Liver (tissue), 9 donors: Measurements from ENCODE around the gene C6orf89. TPM values are rescaled to one million over a fixed set of nuclear protein-coding genes. Genes with fewer than 3 reads are reported as not detected.

Experiments
- DNase-seq: peaks from one replicate; pipeline ENCODE4 v3.0.0-alpha.2; 2017; ENCODE audit warnings: low spot score
- H3K27ac ChIP-seq, 2 donors: one replicate each; pipeline ENCODE4 v1.7.0; 2013; ENCODE audit warnings: inconsistent platforms in 2 of 2, low read length in 2 of 2, control low read depth in 1 of 2, low read depth in 1 of 2, mild to moderate bottlenecking in 1 of 2
- H3K27me3 ChIP-seq, 4 donors: one replicate each; pipeline versions ENCODE4 v1.6.1 to v1.7.0; 2013; ENCODE audit warnings: low read length in 3 of 4, inconsistent platforms in 1 of 4, mild to moderate bottlenecking in 1 of 4, moderate library complexity in 1 of 4; ENCODE audit not compliant: control insufficient read depth in 4 of 4, insufficient read depth in 4 of 4
- H3K36me3 ChIP-seq, 4 donors: one replicate each; pipeline versions ENCODE4 v1.6.1 to v1.7.0; 2013; ENCODE audit warnings: low read length in 3 of 4, mild to moderate bottlenecking in 3 of 4, low read depth in 1 of 4, moderate library complexity in 1 of 4; ENCODE audit not compliant: control insufficient read depth in 4 of 4, insufficient read depth in 3 of 4
- H3K4me1 ChIP-seq, 4 donors: one replicate each; pipeline versions ENCODE4 v1.6.1 to v1.7.0; 2013; ENCODE audit warnings: low read length in 3 of 4, mild to moderate bottlenecking in 3 of 4, moderate library complexity in 1 of 4; ENCODE audit not compliant: control insufficient read depth in 4 of 4, insufficient read depth in 4 of 4
- H3K4me3 ChIP-seq, 3 donors: one replicate each; pipeline versions ENCODE4 v1.6.1 to v1.7.0; 2013; ENCODE audit warnings: low read length in 3 of 3, control low read depth in 1 of 3, low read depth in 1 of 3, mild to moderate bottlenecking in 1 of 3
- H3K9ac ChIP-seq, 2 donors: one replicate each; pipeline ENCODE4 v1.7.0; 2013; ENCODE audit warnings: low read length in 2 of 2, mild to moderate bottlenecking in 2 of 2, moderate library complexity in 2 of 2, control low read depth in 1 of 2, low read depth in 1 of 2
- H3K9me3 ChIP-seq, 4 donors: one replicate each; pipeline versions ENCODE4 v1.6.1 to v1.7.0; 2013; ENCODE audit warnings: low read length in 3 of 4; ENCODE audit not compliant: control insufficient read depth in 4 of 4
- EGR1 ChIP-seq, 2 donors: IDR thresholded peaks; 2 replicates each; pipeline ENCODE4 v1.6.1; 2016 to 2018; ENCODE audit warnings: antibody characterized with exemption in 2 of 2, low read depth in 2 of 2
- FOXA1 ChIP-seq: IDR thresholded peaks from 2 replicates; pipeline ENCODE4 v1.6.1; 2016; ENCODE audit warnings: antibody characterized with exemption
- FOXA2 ChIP-seq: IDR thresholded peaks from 2 replicates; pipeline ENCODE4 v1.6.1; 2016; ENCODE audit warnings: antibody characterized with exemption
- GABPA ChIP-seq, 2 donors: IDR thresholded peaks in 1 of 2; conservative IDR thresholded peaks in 1 of 2; 2 replicates each; pipeline ENCODE4 v1.6.1; 2016; ENCODE audit warnings: antibody characterized with exemption in 2 of 2, mild to moderate bottlenecking in 1 of 2, moderate library complexity in 1 of 2
- HNF4A ChIP-seq, 2 donors: conservative IDR thresholded peaks; 2 replicates each; pipeline ENCODE4 v1.6.1; 2016; ENCODE audit warnings: antibody characterized with exemption in 2 of 2, mild to moderate bottlenecking in 2 of 2
- HNF4G ChIP-seq: IDR thresholded peaks from 2 replicates; pipeline ENCODE4 v1.6.1; 2016; ENCODE audit warnings: antibody characterized with exemption
- NR2F2 ChIP-seq: IDR thresholded peaks from 2 replicates; pipeline ENCODE4 v1.6.1; 2016; ENCODE audit warnings: antibody characterized with exemption
- RAD21 ChIP-seq, 2 donors: IDR thresholded peaks; 2 replicates each; pipeline ENCODE4 v1.6.1; 2016; ENCODE audit warnings: antibody characterized with exemption in 2 of 2, mild to moderate bottlenecking in 2 of 2
- RXRA ChIP-seq, 2 donors: IDR thresholded peaks; 2 replicates each; pipeline ENCODE4 v1.6.1; 2017 to 2018; ENCODE audit warnings: antibody characterized with exemption in 2 of 2, mild to moderate bottlenecking in 1 of 2
- SP1 ChIP-seq: IDR thresholded peaks from 2 replicates; pipeline ENCODE4 v1.6.1; 2018; ENCODE audit warnings: antibody characterized with exemption, mild to moderate bottlenecking
- TAF1 ChIP-seq: conservative IDR thresholded peaks from 2 replicates; pipeline ENCODE4 v1.6.1; 2016; ENCODE audit warnings: antibody characterized with exemption, mild to moderate bottlenecking
- YY1 ChIP-seq: IDR thresholded peaks from 2 replicates; pipeline ENCODE4 v1.6.1; 2016; ENCODE audit warnings: antibody characterized with exemption, mild to moderate bottlenecking
- WGBS: extraction: QIAGEN DNeasy Blood & Tissue Kit; methylation state at CpG from one replicate; pipeline ENCODE4 v1.1.7; 2013; 5-methylcytosine and 5-hydroxymethylcytosine counted together
- polyA plus RNA-seq, 2 donors: library from polyadenylated mRNA; stranded (reverse) in 1 of 2; unstranded in 1 of 2; fragments of 200-250 nt in 1 of 2; fragments of >200 nt in 1 of 2; fragmentation: Nextera tagmentation in 1 of 2; extraction: Ambion mirVana in 1 of 2; gene quantifications; one replicate each; pipeline versions ENCODE4 v1.2.1 to v1.2.3, GENCODE V29; 2013 to 2015
- total RNA-seq, 2 donors: library from RNA; depleted of rRNA; stranded (reverse); fragments of >200 nt; gene quantifications; one replicate each; pipeline ENCODE4 v1.2.3, GENCODE V29; 2014
- TF ChIP-seq, protein P1 (sequence below): IDR thresholded peaks from 2 replicates; pipeline ENCODE4 v1.6.1; 2016; ENCODE audit warnings: antibody characterized with exemption
- TF ChIP-seq, protein P2 (sequence below): fragments of 150-350 bp; IDR thresholded peaks from 2 replicates; pipeline ENCODE4 v1.5.1; 2017; ENCODE audit warnings: improper control_type of control experiment, low read depth, low read length; ENCODE audit not compliant: missing input control
- TF ChIP-seq, protein P3 (sequence below): IDR thresholded peaks from 2 replicates; pipeline ENCODE4 v1.6.1; 2016; ENCODE audit warnings: antibody characterized with exemption, mild to moderate bottlenecking
- TF ChIP-seq, protein P4 (sequence below): IDR thresholded peaks from 2 replicates; pipeline ENCODE4 v1.6.1; 2016; ENCODE audit warnings: antibody characterized with exemption
- donor health status: healthy.
- donor health status: healthy.
- donor health status: healthy.
- donor health status: healthy.
- donor health status: healthy.

C6orf89 gene
- total and polyA plus RNA-seq, 4 donors, result 14.0 to 27.2 (median 21.0) TPM

DNA sequence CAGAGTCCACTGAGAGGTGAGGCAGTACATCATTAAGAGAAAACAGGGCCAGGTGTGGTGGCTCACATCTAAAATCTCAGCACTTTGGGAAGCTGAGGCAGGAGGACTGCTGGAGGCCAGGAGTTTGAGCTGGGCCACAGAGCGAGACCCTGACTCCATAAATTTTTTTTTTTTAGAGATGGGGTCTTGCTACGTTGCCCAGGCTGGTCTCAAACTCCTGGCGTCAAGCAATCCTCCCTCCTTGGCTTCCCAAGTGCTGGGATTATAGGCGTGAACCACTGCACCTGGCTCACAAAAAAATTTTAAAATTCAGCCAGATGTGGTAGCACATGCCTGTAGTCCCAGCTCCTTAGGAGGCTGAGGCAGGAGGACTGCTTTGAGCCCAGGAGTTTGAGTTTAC is 28.4 kb upstream of the C6orf89 start (continued):
- TF ChIP-seq, protein P1, sequence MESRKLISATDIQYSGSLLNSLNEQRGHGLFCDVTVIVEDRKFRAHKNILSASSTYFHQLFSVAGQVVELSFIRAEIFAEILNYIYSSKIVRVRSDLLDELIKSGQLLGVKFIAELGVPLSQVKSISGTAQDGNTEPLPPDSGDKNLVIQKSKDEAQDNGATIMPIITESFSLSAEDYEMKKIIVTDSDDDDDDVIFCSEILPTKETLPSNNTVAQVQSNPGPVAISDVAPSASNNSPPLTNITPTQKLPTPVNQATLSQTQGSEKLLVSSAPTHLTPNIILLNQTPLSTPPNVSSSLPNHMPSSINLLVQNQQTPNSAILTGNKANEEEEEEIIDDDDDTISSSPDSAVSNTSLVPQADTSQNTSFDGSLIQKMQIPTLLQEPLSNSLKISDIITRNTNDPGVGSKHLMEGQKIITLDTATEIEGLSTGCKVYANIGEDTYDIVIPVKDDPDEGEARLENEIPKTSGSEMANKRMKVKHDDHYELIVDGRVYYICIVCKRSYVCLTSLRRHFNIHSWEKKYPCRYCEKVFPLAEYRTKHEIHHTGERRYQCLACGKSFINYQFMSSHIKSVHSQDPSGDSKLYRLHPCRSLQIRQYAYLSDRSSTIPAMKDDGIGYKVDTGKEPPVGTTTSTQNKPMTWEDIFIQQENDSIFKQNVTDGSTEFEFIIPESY, result no peak

DNA sequence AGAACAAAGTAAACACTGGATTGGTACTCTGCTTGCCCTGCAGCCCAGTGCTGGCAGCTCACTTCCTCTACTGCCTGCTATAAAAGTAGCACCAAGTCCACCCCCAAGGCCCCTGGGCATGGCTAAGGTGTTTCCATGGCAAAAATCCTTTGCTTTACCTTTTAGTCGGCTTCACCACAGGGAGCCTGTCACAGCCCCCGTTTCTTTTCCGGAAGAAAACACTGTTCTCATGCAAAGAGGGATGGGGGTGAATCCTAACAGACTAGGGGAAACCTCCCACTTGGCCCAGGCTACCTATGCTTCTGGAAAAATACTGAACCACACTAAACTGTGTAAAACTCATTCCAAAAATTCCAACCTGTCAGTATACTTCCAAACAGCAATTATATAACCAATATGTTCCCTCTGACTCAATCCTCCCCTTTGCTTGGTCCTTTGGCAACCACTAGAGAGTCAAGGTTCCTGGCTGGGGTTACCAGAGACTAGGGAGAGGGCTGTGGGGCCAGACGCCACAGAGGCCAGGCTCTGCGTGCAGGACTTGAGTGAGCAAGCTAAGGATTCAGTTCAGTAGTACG is 27.3 kb upstream of the C6orf89 start:
- WGBS, result 93% methylated on average over 6 of the region's 6 CpGs
- H3K9me3 ChIP-seq, result no peaks in the 10 kb centered on the region
- peaks cover 0 to 12% (median under 1%) of the 10 kb centered on the region in 4 donors for H3K4me1 ChIP-seq
- TF ChIP-seq RXRA (IDR thresholded peaks at IDR 0.05) (no peak), NR2F2 (peak; percentile 33)
- no peak for DNase-seq
- H3K27me3 ChIP-seq, result no peaks in the 10 kb centered on the region
- no peak overlapping the region for H3K27ac ChIP-seq
- H3K36me3 ChIP-seq, result peaks cover 2 to 12% (median 9%) of the 10 kb centered on the region in 4 donors
- H3K4me3 ChIP-seq, result no peak overlapping the region
- H3K9ac ChIP-seq, result no peak overlapping the region

DNA sequence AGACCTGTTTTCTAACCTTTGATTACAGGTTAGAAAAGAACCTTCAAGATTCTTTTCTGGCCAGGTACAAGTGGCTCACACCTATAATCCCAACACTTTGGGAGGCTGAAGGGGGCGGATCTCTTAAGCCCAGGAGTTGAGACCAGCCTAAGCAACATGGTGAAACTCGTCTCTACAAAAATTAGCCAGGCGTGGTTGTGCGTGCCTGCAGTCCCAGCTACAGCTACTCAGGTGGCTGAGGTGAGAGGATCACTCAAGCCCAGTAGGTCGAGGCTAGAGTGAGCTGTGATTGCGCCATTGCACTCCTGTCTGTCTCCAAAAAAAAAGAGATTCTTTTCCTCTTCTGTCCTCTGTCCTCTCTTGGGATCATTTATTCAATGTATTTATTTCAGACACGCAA is 25.6 kb upstream of the C6orf89 start:
- peaks cover 2 to 12% (median 9%) of the 10 kb centered on the region in 4 donors for H3K36me3 ChIP-seq

More for the DNA sequence above, 25.6 kb upstream of the C6orf89 start:
- WGBS, result 95% methylated on average over 7 of the region's 7 CpGs
- peaks cover 0 to 10% (median 0%) of the 10 kb centered on the region in 4 donors for H3K4me1 ChIP-seq
- H3K27ac ChIP-seq, result no peak overlapping the region
- H3K4me3 ChIP-seq, result no peak overlapping the region
- no peaks in the 10 kb centered on the region for H3K9me3 ChIP-seq
- H3K27me3 ChIP-seq, result no peaks in the 10 kb centered on the region
- no peak for DNase-seq
- no peak for TF ChIP-seq NR2F2
- no peak for TF ChIP-seq TAF1
- TF ChIP-seq YY1, result no peak
- TF ChIP-seq, protein P2, sequence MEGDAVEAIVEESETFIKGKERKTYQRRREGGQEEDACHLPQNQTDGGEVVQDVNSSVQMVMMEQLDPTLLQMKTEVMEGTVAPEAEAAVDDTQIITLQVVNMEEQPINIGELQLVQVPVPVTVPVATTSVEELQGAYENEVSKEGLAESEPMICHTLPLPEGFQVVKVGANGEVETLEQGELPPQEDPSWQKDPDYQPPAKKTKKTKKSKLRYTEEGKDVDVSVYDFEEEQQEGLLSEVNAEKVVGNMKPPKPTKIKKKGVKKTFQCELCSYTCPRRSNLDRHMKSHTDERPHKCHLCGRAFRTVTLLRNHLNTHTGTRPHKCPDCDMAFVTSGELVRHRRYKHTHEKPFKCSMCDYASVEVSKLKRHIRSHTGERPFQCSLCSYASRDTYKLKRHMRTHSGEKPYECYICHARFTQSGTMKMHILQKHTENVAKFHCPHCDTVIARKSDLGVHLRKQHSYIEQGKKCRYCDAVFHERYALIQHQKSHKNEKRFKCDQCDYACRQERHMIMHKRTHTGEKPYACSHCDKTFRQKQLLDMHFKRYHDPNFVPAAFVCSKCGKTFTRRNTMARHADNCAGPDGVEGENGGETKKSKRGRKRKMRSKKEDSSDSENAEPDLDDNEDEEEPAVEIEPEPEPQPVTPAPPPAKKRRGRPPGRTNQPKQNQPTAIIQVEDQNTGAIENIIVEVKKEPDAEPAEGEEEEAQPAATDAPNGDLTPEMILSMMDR, result no peak
- TF ChIP-seq, protein P1, result no peak
- TF ChIP-seq FOXA2, result no peak
- TF ChIP-seq GABPA (IDR thresholded peaks at IDR 0.05 in 1 of 2, conservative IDR thresholded peaks at IDR 0.05 in 1 of 2), result no peak
- TF ChIP-seq FOXA1, result no peak
- TF ChIP-seq, protein P3, sequence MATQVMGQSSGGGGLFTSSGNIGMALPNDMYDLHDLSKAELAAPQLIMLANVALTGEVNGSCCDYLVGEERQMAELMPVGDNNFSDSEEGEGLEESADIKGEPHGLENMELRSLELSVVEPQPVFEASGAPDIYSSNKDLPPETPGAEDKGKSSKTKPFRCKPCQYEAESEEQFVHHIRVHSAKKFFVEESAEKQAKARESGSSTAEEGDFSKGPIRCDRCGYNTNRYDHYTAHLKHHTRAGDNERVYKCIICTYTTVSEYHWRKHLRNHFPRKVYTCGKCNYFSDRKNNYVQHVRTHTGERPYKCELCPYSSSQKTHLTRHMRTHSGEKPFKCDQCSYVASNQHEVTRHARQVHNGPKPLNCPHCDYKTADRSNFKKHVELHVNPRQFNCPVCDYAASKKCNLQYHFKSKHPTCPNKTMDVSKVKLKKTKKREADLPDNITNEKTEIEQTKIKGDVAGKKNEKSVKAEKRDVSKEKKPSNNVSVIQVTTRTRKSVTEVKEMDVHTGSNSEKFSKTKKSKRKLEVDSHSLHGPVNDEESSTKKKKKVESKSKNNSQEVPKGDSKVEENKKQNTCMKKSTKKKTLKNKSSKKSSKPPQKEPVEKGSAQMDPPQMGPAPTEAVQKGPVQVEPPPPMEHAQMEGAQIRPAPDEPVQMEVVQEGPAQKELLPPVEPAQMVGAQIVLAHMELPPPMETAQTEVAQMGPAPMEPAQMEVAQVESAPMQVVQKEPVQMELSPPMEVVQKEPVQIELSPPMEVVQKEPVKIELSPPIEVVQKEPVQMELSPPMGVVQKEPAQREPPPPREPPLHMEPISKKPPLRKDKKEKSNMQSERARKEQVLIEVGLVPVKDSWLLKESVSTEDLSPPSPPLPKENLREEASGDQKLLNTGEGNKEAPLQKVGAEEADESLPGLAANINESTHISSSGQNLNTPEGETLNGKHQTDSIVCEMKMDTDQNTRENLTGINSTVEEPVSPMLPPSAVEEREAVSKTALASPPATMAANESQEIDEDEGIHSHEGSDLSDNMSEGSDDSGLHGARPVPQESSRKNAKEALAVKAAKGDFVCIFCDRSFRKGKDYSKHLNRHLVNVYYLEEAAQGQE, result no peak
- TF ChIP-seq SP1, result no peak
- TF ChIP-seq RAD21 (IDR thresholded peaks at IDR 0.05), result no peak
- TF ChIP-seq EGR1 (IDR thresholded peaks at IDR 0.05; ENCODE audit: low read depth in 2 of 2), result no peak
- TF ChIP-seq, protein P4, sequence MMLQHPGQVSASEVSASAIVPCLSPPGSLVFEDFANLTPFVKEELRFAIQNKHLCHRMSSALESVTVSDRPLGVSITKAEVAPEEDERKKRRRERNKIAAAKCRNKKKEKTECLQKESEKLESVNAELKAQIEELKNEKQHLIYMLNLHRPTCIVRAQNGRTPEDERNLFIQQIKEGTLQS, result no peak
- TF ChIP-seq HNF4G, result no peak
- TF ChIP-seq RXRA (IDR thresholded peaks at IDR 0.05), result no peak
- no peak for TF ChIP-seq HNF4A (conservative IDR thresholded peaks at IDR 0.05)
- no peak overlapping the region for H3K9ac ChIP-seq
